Measurements from ENCODE around the gene TCF7L2.

The TCF7L2 gene

GRCh38 chr10:113180401-113181154 is 230.5 kb downstream of the TCF7L2 start:
- H3K9me3 ChIP-seq (ENCODE audit: control insufficient read depth in 1 of 2, low read length in 2 of 2), result no peaks in the 10 kb centered on the region
- peaks cover 0 to 21% of the 10 kb centered on the region in 2 donors for H3K4me1 ChIP-seq (ENCODE audit: control insufficient read depth in 1 of 2, insufficient read depth in 2 of 2, low read length in 2 of 2)
- H3K4me3 ChIP-seq (ENCODE audit: low read depth in 1 of 2, low read length in 2 of 2), result no peak overlapping the region
- no peaks in the 10 kb centered on the region for H3K27me3 ChIP-seq (ENCODE audit: low read depth, low read length)
- no peaks in the 10 kb centered on the region for H3K36me3 ChIP-seq (ENCODE audit: control insufficient read depth in 1 of 2, insufficient read depth in 2 of 2, low read length in 2 of 2)
- H3K27ac ChIP-seq (ENCODE audit: low read length), result no peak overlapping the region

- Histone ChIP-seq H3K4me3 (ENCODE audit: low read depth in 1 of 2, low read length in 2 of 2) (no peak overlapping the region), H3K9me3 (ENCODE audit: control insufficient read depth in 1 of 2, low read length in 2 of 2) (no peaks in the 10 kb centered on the region), H3K36me3 (ENCODE audit: control insufficient read depth in 1 of 2, insufficient read depth in 2 of 2, low read length in 2 of 2) (no peaks in the 10 kb centered on the region)
Measured at GRCh38 chr10:113182154-113182553, 232.1 kb downstream of the TCF7L2 start.

GRCh38 chr10:113183573-113183972 is 233.5 kb downstream of the TCF7L2 start:
- Histone ChIP-seq H3K27ac (ENCODE audit: low read length) (no peak overlapping the region), H3K4me3 (ENCODE audit: low read depth in 1 of 2, low read length in 2 of 2) (no peak overlapping the region), H3K27me3 (ENCODE audit: low read depth, low read length) (no peaks in the 10 kb centered on the region), H3K36me3 (ENCODE audit: control insufficient read depth in 1 of 2, insufficient read depth in 2 of 2, low read length in 2 of 2) (no peaks in the 10 kb centered on the region), H3K9me3 (ENCODE audit: control insufficient read depth in 1 of 2, low read length in 2 of 2) (no peaks in the 10 kb centered on the region), H3K4me1 (ENCODE audit: control insufficient read depth in 1 of 2, insufficient read depth in 2 of 2, low read length in 2 of 2) (peaks cover 0 to 38% of the 10 kb centered on the region in 2 donors)

More at GRCh38 chr10:113182154-113182553, 232.1 kb downstream of the TCF7L2 start:
- Histone ChIP-seq H3K27ac (ENCODE audit: low read length) (no peak overlapping the region), H3K27me3 (ENCODE audit: low read depth, low read length) (no peaks in the 10 kb centered on the region), H3K4me1 (ENCODE audit: control insufficient read depth in 1 of 2, insufficient read depth in 2 of 2, low read length in 2 of 2) (peaks cover 0 to 24% of the 10 kb centered on the region in 2 donors)

GRCh38 chr10:113187063-113187777 is 237.2 kb downstream of the TCF7L2 start:
- H3K4me3 ChIP-seq (ENCODE audit: low read depth in 1 of 2, low read length in 2 of 2), result no peak overlapping the region
- H3K27me3 ChIP-seq (ENCODE audit: low read depth, low read length), result no peaks in the 10 kb centered on the region
- no peaks in the 10 kb centered on the region for H3K9me3 ChIP-seq (ENCODE audit: control insufficient read depth in 1 of 2, low read length in 2 of 2)
- H3K4me1 ChIP-seq (ENCODE audit: control insufficient read depth in 1 of 2, insufficient read depth in 2 of 2, low read length in 2 of 2), result peaks cover 0 to 27% of the 10 kb centered on the region in 2 donors
- H3K27ac ChIP-seq (ENCODE audit: low read length), result no peak overlapping the region
- H3K36me3 ChIP-seq (ENCODE audit: control insufficient read depth in 1 of 2, insufficient read depth in 2 of 2, low read length in 2 of 2), result no peaks in the 10 kb centered on the region

- no peaks in the 10 kb centered on the region for H3K27me3 ChIP-seq (ENCODE audit: low read depth, low read length)
- H3K27ac ChIP-seq (ENCODE audit: low read length), result no peak overlapping the region
- no peaks in the 10 kb centered on the region for H3K4me1 ChIP-seq (ENCODE audit: control insufficient read depth in 1 of 2, insufficient read depth in 2 of 2, low read length in 2 of 2)
- peaks cover 0 to 5% of the 10 kb centered on the region in 2 donors for H3K9me3 ChIP-seq (ENCODE audit: control insufficient read depth in 1 of 2, low read length in 2 of 2)
- H3K4me3 ChIP-seq (ENCODE audit: low read depth in 1 of 2, low read length in 2 of 2), result no peak overlapping the region
- no peaks in the 10 kb centered on the region for H3K36me3 ChIP-seq (ENCODE audit: control insufficient read depth in 1 of 2, insufficient read depth in 2 of 2, low read length in 2 of 2)
Measured at GRCh38 chr10:113199459-113199858, 249.4 kb downstream of the TCF7L2 start.

- no peak overlapping the region for H3K4me3 ChIP-seq (ENCODE audit: low read depth in 1 of 2, low read length in 2 of 2)
- peaks cover 0 to 20% of the 10 kb centered on the region in 2 donors for H3K9me3 ChIP-seq (ENCODE audit: control insufficient read depth in 1 of 2, low read length in 2 of 2)
- H3K4me1 ChIP-seq (ENCODE audit: control insufficient read depth in 1 of 2, insufficient read depth in 2 of 2, low read length in 2 of 2), result no peaks in the 10 kb centered on the region
- no peaks in the 10 kb centered on the region for H3K27me3 ChIP-seq (ENCODE audit: low read depth, low read length)
- H3K27ac ChIP-seq (ENCODE audit: low read length), result no peak overlapping the region
- no peaks in the 10 kb centered on the region for H3K36me3 ChIP-seq (ENCODE audit: control insufficient read depth in 1 of 2, insufficient read depth in 2 of 2, low read length in 2 of 2)
Measured at GRCh38 chr10:113202011-113202410, 252.0 kb downstream of the TCF7L2 start.

GRCh38 chr10:113207924-113208323 is 257.9 kb downstream of the TCF7L2 start:
- Histone ChIP-seq H3K4me3 (ENCODE audit: low read depth in 1 of 2, low read length in 2 of 2) (no peak overlapping the region), H3K4me1 (ENCODE audit: control insufficient read depth in 1 of 2, insufficient read depth in 2 of 2, low read length in 2 of 2) (no peaks in the 10 kb centered on the region), H3K9me3 (ENCODE audit: control insufficient read depth in 1 of 2, low read length in 2 of 2) (peaks cover 5 to 36% of the 10 kb centered on the region in 2 donors), H3K36me3 (ENCODE audit: control insufficient read depth in 1 of 2, insufficient read depth in 2 of 2, low read length in 2 of 2) (no peaks in the 10 kb centered on the region), H3K27me3 (ENCODE audit: low read depth, low read length) (no peaks in the 10 kb centered on the region), H3K27ac (ENCODE audit: low read length) (no peak overlapping the region)

GRCh38 chr10:113213035-113213434 is 263.0 kb downstream of the TCF7L2 start:
- H3K4me3 ChIP-seq (ENCODE audit: low read depth in 1 of 2, low read length in 2 of 2), result no peak overlapping the region
- no peaks in the 10 kb centered on the region for H3K36me3 ChIP-seq (ENCODE audit: control insufficient read depth in 1 of 2, insufficient read depth in 2 of 2, low read length in 2 of 2)
- H3K9me3 ChIP-seq (ENCODE audit: control insufficient read depth in 1 of 2, low read length in 2 of 2), result peaks cover 5 to 21% of the 10 kb centered on the region in 2 donors
- H3K27me3 ChIP-seq (ENCODE audit: low read depth, low read length), result no peaks in the 10 kb centered on the region
- H3K27ac ChIP-seq (ENCODE audit: low read length), result no peak overlapping the region
- H3K4me1 ChIP-seq (ENCODE audit: control insufficient read depth in 1 of 2, insufficient read depth in 2 of 2, low read length in 2 of 2), result no peaks in the 10 kb centered on the region

- Histone ChIP-seq H3K27ac (ENCODE audit: low read length) (no peak overlapping the region), H3K27me3 (ENCODE audit: low read depth, low read length) (no peaks in the 10 kb centered on the region), H3K4me1 (ENCODE audit: control insufficient read depth in 1 of 2, insufficient read depth in 2 of 2, low read length in 2 of 2) (no peaks in the 10 kb centered on the region)
Measured at GRCh38 chr10:113214331-113214730, 264.3 kb downstream of the TCF7L2 start.

GRCh38 chr10:113216102-113216501 is 266.1 kb downstream of the TCF7L2 start:
- H3K27ac ChIP-seq (ENCODE audit: low read length), result no peak overlapping the region
- H3K36me3 ChIP-seq (ENCODE audit: control insufficient read depth in 1 of 2, insufficient read depth in 2 of 2, low read length in 2 of 2), result no peaks in the 10 kb centered on the region
- H3K4me1 ChIP-seq (ENCODE audit: control insufficient read depth in 1 of 2, insufficient read depth in 2 of 2, low read length in 2 of 2), result no peaks in the 10 kb centered on the region
- H3K27me3 ChIP-seq (ENCODE audit: low read depth, low read length), result no peaks in the 10 kb centered on the region
- peaks cover 0 to 13% of the 10 kb centered on the region in 2 donors for H3K9me3 ChIP-seq (ENCODE audit: control insufficient read depth in 1 of 2, low read length in 2 of 2)
- no peak overlapping the region for H3K4me3 ChIP-seq (ENCODE audit: low read depth in 1 of 2, low read length in 2 of 2)

More at GRCh38 chr10:113214331-113214730, 264.3 kb downstream of the TCF7L2 start:
- no peak overlapping the region for H3K4me3 ChIP-seq (ENCODE audit: low read depth in 1 of 2, low read length in 2 of 2)
- no peaks in the 10 kb centered on the region for H3K36me3 ChIP-seq (ENCODE audit: control insufficient read depth in 1 of 2, insufficient read depth in 2 of 2, low read length in 2 of 2)
- peaks cover 0 to 14% of the 10 kb centered on the region in 2 donors for H3K9me3 ChIP-seq (ENCODE audit: control insufficient read depth in 1 of 2, low read length in 2 of 2)

Data from muscle layer of duodenum (tissue), 2 donors.